A549 (cell line): ENCODE results near the gene TSC22D1. TPM values are rescaled to one million over a fixed set of nuclear protein-coding genes. Genes with fewer than 3 reads are reported as not detected.

Source experiments
- ATAC-seq, 2 experiments: fragments of 200-7000 bp in 1 of 2; fragments of >200 bp in 1 of 2; cut with Nextera tagmentation in 1 of 2; cut with Tn5 transposase in 1 of 2; 3 replicates each; pipeline versions ENCODE4 v1.8.0 to v1.9.1; 2018 to 2020; ENCODE audit warnings: mild to moderate bottlenecking in 1 of 2, moderate library complexity in 1 of 2
- CTCF ChIA-PET: fragments of 300-600 bp; sonication (Branson Sonifier 250); formaldehyde crosslinking; extraction: SDS; loops from one replicate; lab custom pipeline; 2021; ENCODE audit warnings: antibody characterized with exemption, inconsistent platforms; lab: Yijun Ruan, JAX
- POLR2A ChIA-PET: fragments of 350-600 bp; formaldehyde crosslinking; extraction: SDS; loops from one replicate; lab custom pipeline; 2021; ENCODE audit warnings: antibody characterized with exemption, inconsistent platforms; lab: Yijun Ruan, JAX
- DNase-seq, 2 experiments: peaks; one replicate each; pipeline versions ENCODE4 v3.0.0 to v3.0.0-alpha.2; 2011 to 2016; ENCODE audit warnings: low read depth in 1 of 2, low spot score in 1 of 2
- FAIRE-seq: peaks from 2 replicates; lab custom pipeline; 2011; peaks lifted over from hg19 to GRCh38; lab: Jason Lieb, UNC
- H3K27ac ChIP-seq, 2 experiments: fragments of >200 bp; sonication (Bioruptor Twin); formaldehyde crosslinking; 3 replicates each; pipeline ENCODE4 v1.5.1; 2016 to 2017
- H3K4me1 ChIP-seq: fragments of >200 bp; sonication (Bioruptor Twin); formaldehyde crosslinking; 3 replicates; pipeline ENCODE4 v1.6.1; 2016
- H3K4me2 ChIP-seq: fragments of >200 bp; sonication (Bioruptor Twin); formaldehyde crosslinking; 3 replicates; pipeline ENCODE4 v1.6.1; 2016
- H3K4me3 ChIP-seq: fragments of >200 bp; sonication (Bioruptor Twin); formaldehyde crosslinking; 3 replicates; pipeline ENCODE4 v1.5.1; 2016
- H3K9me3 ChIP-seq: fragments of >200 bp; sonication (Bioruptor Twin); formaldehyde crosslinking; 3 replicates; pipeline ENCODE4 v1.6.1; 2016
- CBX8 ChIP-seq: fragments of 200-600 bp; sonication (generic); IDR thresholded peaks from 2 replicates; pipeline ENCODE4 v1.6.1; 2016
- CHD4 ChIP-seq: fragments of 200-600 bp; sonication (generic); IDR thresholded peaks from 2 replicates; pipeline ENCODE4 v1.6.1; 2016; ENCODE audit warnings: antibody characterized with exemption, mild to moderate bottlenecking, borderline replicate concordance
- E2F6 ChIP-seq: IDR thresholded peaks from 2 replicates; pipeline ENCODE4 v1.6.1; 2012; ENCODE audit warnings: low read depth, borderline replicate concordance
- EHF ChIP-seq: fragments of 250-450 bp; sonication (Bioruptor Pico); IDR thresholded peaks from 2 replicates; pipeline ENCODE4 v1.5.0; 2020; ENCODE audit warnings: mild to moderate bottlenecking
- ESRRA ChIP-seq: fragments of 150-350 bp; IDR thresholded peaks from 2 replicates; pipeline ENCODE4 v1.6.1; 2014; ENCODE audit warnings: mild to moderate bottlenecking, low read length, borderline replicate concordance
- GATA3 ChIP-seq: IDR thresholded peaks from 2 replicates; pipeline ENCODE4 v1.6.1; 2012; ENCODE audit warnings: borderline replicate concordance
- HDAC2 ChIP-seq: fragments of 200-600 bp; sonication (generic); IDR thresholded peaks from 2 replicates; pipeline ENCODE4 v1.6.1; 2016
- HMGXB4 ChIP-seq: fragments of 250-450 bp; sonication (Bioruptor Pico); IDR thresholded peaks from 2 replicates; pipeline ENCODE4 v1.5.0; 2021; ENCODE audit warnings: mild to moderate bottlenecking, moderate library complexity, borderline replicate concordance
- HOXA7 ChIP-seq: fragments of 250-450 bp; sonication (Bioruptor Pico); IDR thresholded peaks from 2 replicates; pipeline ENCODE4 v1.5.0; 2020; ENCODE audit warnings: mild to moderate bottlenecking, moderate library complexity
- HOXB13 ChIP-seq: fragments of 250-450 bp; sonication (Bioruptor Pico); IDR thresholded peaks from 2 replicates; pipeline ENCODE4 v1.5.0; 2020; ENCODE audit warnings: low read depth, mild to moderate bottlenecking, moderate library complexity
- JUN ChIP-seq, 2 experiments: fragments of >200 bp; sonication (Bioruptor Twin); formaldehyde crosslinking; IDR thresholded peaks; 2 replicates in 1 of 2; 3 replicates in 1 of 2; pipeline ENCODE4 v1.6.1; 2016 to 2017
- JUNB ChIP-seq: fragments of >200 bp; sonication (Bioruptor Twin); formaldehyde crosslinking; IDR thresholded peaks from 2 replicates; pipeline ENCODE4 v1.6.1; 2016
- KDM1A ChIP-seq: fragments of 200-600 bp; sonication (generic); IDR thresholded peaks from 2 replicates; pipeline ENCODE4 v1.6.1; 2016; ENCODE audit warnings: low read depth, mild to moderate bottlenecking
- MAFK ChIP-seq: fragments of 450-650 bp; IDR thresholded peaks from 2 replicates; pipeline ENCODE4 v1.6.1; 2014; ENCODE audit not compliant: partially characterized antibody
- RARB ChIP-seq: fragments of 250-450 bp; sonication (Bioruptor Pico); IDR thresholded peaks from 2 replicates; pipeline ENCODE4 v1.8.0; 2021; ENCODE audit warnings: mild to moderate bottlenecking, moderate library complexity
- RCOR1 ChIP-seq: fragments of 150-350 bp; IDR thresholded peaks from 2 replicates; pipeline ENCODE4 v1.6.1; 2014; ENCODE audit warnings: antibody characterized with exemption, low read length, low read depth
- USF2 ChIP-seq: fragments of 450-650 bp; IDR thresholded peaks from 2 replicates; pipeline ENCODE4 v1.6.1; 2014; ENCODE audit warnings: antibody characterized with exemption
- WGBS: methylation state at CpG from one replicate; pipeline ENCODE4 v1.1.6; 2017; ENCODE audit errors: missing lambda C conversion rate; 5-methylcytosine and 5-hydroxymethylcytosine counted together
- polyA plus RNA-seq, 4 experiments: library from polyadenylated mRNA; depleted of rRNA in 3 of 4; stranded (reverse); fragments of >200 nt; fragmentation: RNase III in 1 of 4; extraction: RNeasy Plus Mini Kit Qiagen cat#74134 plus additional on column Dnase treatment in 1 of 4; gene quantifications; 2 replicates in 3 of 4; 3 replicates in 1 of 4; pipeline ENCODE4 v1.2.3, GENCODE V29; 2011 to 2017
- TF ChIP-seq, protein P1 (sequence below): fragments of >200 bp; sonication (Bioruptor Twin); formaldehyde crosslinking; IDR thresholded peaks from 3 replicates; pipeline ENCODE4 v1.5.1; 2016
- TF ChIP-seq, protein P2 (sequence below): fragments of >200 bp; sonication (Bioruptor Twin); formaldehyde crosslinking; IDR thresholded peaks from 2 replicates; pipeline ENCODE4 v1.6.1; 2016
- TF ChIP-seq, protein P3 (sequence below): IDR thresholded peaks from 2 replicates; pipeline ENCODE4 v1.6.1; 2012

The TSC22D1 gene
- polyA plus RNA-seq, 2 of the 4 experiments (the other 2 are of a cell fraction) = 66.8 to 196 TPM

DNA sequence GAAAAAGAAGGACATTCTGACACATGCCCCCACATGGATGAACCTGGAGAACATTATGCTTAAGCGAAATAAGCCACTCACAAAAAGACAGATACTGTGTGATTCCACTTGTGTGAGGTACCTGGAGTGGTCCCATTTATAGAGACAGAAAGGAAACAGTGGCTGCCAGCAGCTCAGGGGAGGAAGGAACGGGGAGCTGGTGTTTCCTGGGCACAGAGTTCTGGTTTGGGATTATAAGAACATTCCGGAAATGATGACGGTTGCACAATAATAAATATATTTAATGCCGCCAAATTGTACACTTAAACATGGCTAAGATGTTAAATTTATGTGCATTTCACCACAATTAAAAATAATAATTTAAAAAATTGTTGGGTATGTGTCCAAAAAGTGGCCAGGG, 169.5 kb downstream of the TSC22D1 start (continued):
- TF ChIP-seq EHF (CRISPR knock-in tag) (no peak), HOXB13 (no peak)
- TF ChIP-seq, protein P1, sequence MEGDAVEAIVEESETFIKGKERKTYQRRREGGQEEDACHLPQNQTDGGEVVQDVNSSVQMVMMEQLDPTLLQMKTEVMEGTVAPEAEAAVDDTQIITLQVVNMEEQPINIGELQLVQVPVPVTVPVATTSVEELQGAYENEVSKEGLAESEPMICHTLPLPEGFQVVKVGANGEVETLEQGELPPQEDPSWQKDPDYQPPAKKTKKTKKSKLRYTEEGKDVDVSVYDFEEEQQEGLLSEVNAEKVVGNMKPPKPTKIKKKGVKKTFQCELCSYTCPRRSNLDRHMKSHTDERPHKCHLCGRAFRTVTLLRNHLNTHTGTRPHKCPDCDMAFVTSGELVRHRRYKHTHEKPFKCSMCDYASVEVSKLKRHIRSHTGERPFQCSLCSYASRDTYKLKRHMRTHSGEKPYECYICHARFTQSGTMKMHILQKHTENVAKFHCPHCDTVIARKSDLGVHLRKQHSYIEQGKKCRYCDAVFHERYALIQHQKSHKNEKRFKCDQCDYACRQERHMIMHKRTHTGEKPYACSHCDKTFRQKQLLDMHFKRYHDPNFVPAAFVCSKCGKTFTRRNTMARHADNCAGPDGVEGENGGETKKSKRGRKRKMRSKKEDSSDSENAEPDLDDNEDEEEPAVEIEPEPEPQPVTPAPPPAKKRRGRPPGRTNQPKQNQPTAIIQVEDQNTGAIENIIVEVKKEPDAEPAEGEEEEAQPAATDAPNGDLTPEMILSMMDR = no peak
- TF ChIP-seq, all 56 proteins: peak for 0

DNA sequence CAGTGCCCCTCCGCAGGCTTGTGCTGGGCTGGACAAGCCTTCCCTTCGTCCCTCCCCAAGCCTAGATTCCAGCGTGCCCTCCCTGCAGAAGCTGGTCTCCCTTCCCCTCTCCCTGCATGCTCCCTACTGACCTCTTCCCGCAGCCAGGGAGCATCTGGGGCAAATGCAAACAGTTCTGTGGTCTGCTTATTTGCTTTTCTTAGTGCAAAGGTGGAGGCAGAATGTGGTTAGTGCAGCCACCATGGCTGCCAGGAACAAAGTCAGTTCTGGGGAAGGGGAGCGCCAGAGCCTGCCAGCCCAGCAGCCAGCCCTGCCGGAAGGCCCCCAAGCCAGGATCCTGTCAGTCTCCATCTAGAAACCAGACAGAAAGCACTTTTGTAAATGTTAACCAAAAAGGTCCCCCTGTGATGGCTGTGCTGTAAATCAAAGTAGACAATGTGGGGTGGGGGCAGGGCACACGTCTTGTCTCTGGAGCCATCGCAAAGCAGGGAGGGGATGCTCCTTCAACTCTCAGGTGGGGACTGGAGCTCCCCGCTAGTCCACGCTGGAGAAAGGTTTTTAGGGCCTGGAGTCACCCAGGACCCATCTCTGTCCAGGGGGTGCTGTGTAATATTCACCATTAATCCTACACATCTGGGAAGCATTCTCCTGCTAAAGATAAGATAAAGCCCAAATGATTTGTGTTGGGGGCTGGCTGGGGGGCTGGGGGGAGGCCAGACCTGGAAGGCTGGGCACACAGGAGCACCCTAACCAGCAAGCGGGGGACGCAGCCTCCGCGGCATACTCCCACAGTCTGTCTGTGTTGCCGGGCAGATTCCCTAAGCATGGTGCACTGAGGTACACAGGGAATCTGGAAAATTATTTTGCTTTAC, 171.6 kb downstream of the TSC22D1 start:
- peak in 1 of 2 experiments; percentile 71; a peak in 3 of 6 replicates for ATAC-seq
- POLR2A ChIA-PET = no interaction called here
- Histone ChIP-seq H3K4me2 (peak overlapping the region; percentile 64), H3K27ac (peak overlapping the region; percentile 57 to 81; a peak in 5 of 6 replicates), H3K4me3 (no peak overlapping the region), H3K4me1 (peaks cover 18% of the 10 kb centered on the region), H3K9me3 (no peaks in the 10 kb centered on the region)
- 49% methylated on average over 12 of the region's 15 CpGs for WGBS
- CTCF ChIA-PET = interaction anchor here (0.6 kb wide), 1 partner anchor 161 kb away, joined by 3 read pairs; no protein-coding TSS in a partner anchor
- DNase-seq = no peak
- FAIRE-seq = no peak
- TF ChIP-seq HOXA7 (CRISPR knock-in tag) (no peak), CBX8 (no peak), KDM1A (no peak)
- TF ChIP-seq, protein P2, sequence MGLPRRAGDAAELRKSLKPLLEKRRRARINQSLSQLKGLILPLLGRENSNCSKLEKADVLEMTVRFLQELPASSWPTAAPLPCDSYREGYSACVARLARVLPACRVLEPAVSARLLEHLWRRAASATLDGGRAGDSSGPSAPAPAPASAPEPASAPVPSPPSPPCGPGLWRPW = no peak

GRCh38 chr13:44403461-44404056, 172.6 kb downstream of the TSC22D1 start:
- FAIRE-seq (no peak), DNase-seq (no peak)
- Histone ChIP-seq H3K4me2 (peak overlapping the region; percentile 64), H3K27ac (peak overlapping the region; percentile 57 to 81; a peak in 5 of 6 replicates)
- POLR2A ChIA-PET = no interaction called here
- 82% methylated on average over 11 of the region's 11 CpGs for WGBS
- TF ChIP-seq E2F6 (no peak), HOXA7 (CRISPR knock-in tag) (no peak), RARB (CRISPR knock-in tag) (no peak), ESRRA (no peak), USF2 (no peak), EHF (CRISPR knock-in tag) (no peak)
- TF ChIP-seq, all 56 proteins: peak for 0
- CTCF ChIA-PET = no interaction called here
- no peaks in the 10 kb centered on the region for H3K9me3 ChIP-seq
- no peak overlapping the region for H3K4me3 ChIP-seq
- ATAC-seq = no peak
- H3K4me1 ChIP-seq = peaks cover 18% of the 10 kb centered on the region

DNA sequence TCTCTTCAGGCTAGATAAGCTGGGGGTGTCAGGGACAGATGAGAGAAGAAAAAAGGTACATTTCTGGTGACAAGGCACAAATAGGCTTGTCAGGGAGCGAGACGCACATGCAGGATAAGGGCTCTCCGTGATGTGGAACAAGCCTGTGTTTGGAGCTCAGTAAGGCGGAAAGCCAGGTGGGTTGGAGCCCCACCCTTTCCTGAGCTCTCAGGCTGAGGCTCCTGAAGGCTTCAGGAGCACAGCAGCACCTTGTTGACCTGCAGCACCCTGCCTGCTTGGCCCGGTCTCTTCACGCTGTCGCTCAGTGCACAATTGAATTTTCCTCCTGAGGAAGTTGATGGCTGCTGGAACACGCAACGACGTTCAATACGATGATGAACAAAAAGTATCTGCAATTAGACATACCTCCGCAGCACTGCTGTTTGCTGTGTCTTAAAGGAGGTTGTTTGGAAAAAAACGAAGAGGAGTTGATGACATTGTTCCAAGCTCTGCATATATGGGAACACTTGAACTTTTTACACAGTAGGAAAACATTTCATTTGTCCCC, 173.2 kb downstream of the TSC22D1 start:
- ChIA-PET POLR2A (no interaction called here), CTCF (no interaction called here)
- ATAC-seq = no peak
- Histone ChIP-seq H3K27ac (peak overlapping the region in 1 of 2 experiments; percentile 81; a peak in 1 of 6 replicates), H3K4me3 (no peak overlapping the region), H3K4me2 (no peak overlapping the region), H3K4me1 (peaks cover 18% of the 10 kb centered on the region), H3K9me3 (no peaks in the 10 kb centered on the region)
- DNase-seq = no peak
- FAIRE-seq = no peak
- 93% methylated on average over 13 of the region's 13 CpGs for WGBS
- TF ChIP-seq RCOR1 (no peak), JUN (IDR thresholded peaks at IDR 0.05) (no peak), HMGXB4 (CRISPR knock-in tag) (no peak), HDAC2 (no peak), CHD4 (no peak), GATA3 (no peak), EHF (CRISPR knock-in tag) (no peak), JUNB (no peak), MAFK (no peak)
- TF ChIP-seq, protein P3, sequence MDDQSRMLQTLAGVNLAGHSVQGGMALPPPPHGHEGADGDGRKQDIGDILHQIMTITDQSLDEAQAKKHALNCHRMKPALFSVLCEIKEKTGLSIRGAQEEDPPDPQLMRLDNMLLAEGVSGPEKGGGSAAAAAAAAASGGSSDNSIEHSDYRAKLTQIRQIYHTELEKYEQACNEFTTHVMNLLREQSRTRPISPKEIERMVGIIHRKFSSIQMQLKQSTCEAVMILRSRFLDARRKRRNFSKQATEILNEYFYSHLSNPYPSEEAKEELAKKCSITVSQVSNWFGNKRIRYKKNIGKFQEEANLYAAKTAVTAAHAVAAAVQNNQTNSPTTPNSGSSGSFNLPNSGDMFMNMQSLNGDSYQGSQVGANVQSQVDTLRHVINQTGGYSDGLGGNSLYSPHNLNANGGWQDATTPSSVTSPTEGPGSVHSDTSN = no peak
